Thoracic aorta (tissue), 2 donors: ENCODE data around the gene TTC13. TPM values are rescaled to one million over a fixed set of nuclear protein-coding genes. Genes with fewer than 3 reads are reported as not detected.

Source experiments
- ATAC-seq: fragments of 150-250 bp; one replicate; pipeline ENCODE4 v1.8.0; 2017; ENCODE audit warnings: low read depth; ENCODE audit not compliant: insufficient number of reproducible peaks, low FRiP score
- DNase-seq: peaks from one replicate; pipeline ENCODE4 v3.0.0-alpha.2; 2020; ENCODE audit warnings: low spot score
- H3K27ac ChIP-seq, 2 donors: fragments of 200-600 bp; sonication (generic); 1 replicate in 1 of 2; 2 replicates in 1 of 2; pipeline ENCODE4 v1.5.1; 2016; ENCODE audit warnings: mild to moderate bottlenecking in 2 of 2, moderate library complexity in 2 of 2
- H3K27me3 ChIP-seq: fragments of 200-600 bp; sonication (generic); replicated peaks from 2 replicates; pipeline ENCODE4 v1.6.0; 2016; ENCODE audit warnings: mild to moderate bottlenecking; ENCODE audit not compliant: insufficient read depth
- H3K36me3 ChIP-seq: fragments of 200-600 bp; sonication (generic); one replicate; pipeline ENCODE4 v1.5.1; 2016
- H3K4me1 ChIP-seq, 2 donors: fragments of 200-600 bp; sonication (generic); 1 replicate in 1 of 2; 2 replicates in 1 of 2; pipeline versions ENCODE4 v1.5.1 to v1.6.0; 2016; ENCODE audit warnings: low read depth in 2 of 2, mild to moderate bottlenecking in 1 of 2; ENCODE audit not compliant: control insufficient read depth in 1 of 2
- H3K4me3 ChIP-seq: fragments of 200-600 bp; sonication (generic); 2 replicates; pipeline ENCODE4 v1.5.1; 2016; ENCODE audit warnings: mild to moderate bottlenecking
- H3K9me3 ChIP-seq: fragments of 200-600 bp; sonication (generic); 2 replicates; pipeline ENCODE4 v1.5.1; 2016
- total RNA-seq, 2 donors: library from RNA; depleted of rRNA; stranded (reverse); fragments of >200 nt; gene quantifications; one replicate each; pipeline versions ENCODE4 v1.1.0 to v1.2.3, GENCODE V29; 2016
- TF ChIP-seq, protein P1 (sequence below): fragments of 200-600 bp; sonication (generic); IDR thresholded peaks from one replicate; pipeline ENCODE4 v1.5.1; 2019; ENCODE audit warnings: antibody characterized with exemption

The TTC13 gene
- total RNA-seq, 2 donors from 2014 or later = 35.0 to 66.1 TPM

DNA sequence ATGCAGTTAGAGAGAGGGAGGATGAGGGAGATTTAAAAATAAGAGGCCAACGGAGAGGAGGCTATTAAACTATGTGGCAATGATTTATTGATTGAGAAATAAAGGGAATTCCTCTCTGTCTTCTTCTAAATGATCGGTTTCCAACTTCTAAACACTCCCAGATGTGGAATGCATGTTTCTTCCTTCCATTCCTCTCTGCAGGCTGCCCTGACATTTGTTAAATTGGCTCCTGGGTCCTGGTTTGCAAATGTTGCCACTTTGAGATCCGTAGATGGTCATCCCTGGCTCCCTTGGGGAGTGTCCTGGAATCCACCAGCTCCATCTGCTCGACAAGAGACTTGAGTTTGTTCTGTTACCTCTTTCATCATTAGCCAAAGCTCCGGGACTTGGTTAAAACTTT lies 100.1 kb downstream of the TTC13 start:
- H3K4me3 ChIP-seq = no peak overlapping the region
- no peak for ATAC-seq
- TF ChIP-seq, protein P1, sequence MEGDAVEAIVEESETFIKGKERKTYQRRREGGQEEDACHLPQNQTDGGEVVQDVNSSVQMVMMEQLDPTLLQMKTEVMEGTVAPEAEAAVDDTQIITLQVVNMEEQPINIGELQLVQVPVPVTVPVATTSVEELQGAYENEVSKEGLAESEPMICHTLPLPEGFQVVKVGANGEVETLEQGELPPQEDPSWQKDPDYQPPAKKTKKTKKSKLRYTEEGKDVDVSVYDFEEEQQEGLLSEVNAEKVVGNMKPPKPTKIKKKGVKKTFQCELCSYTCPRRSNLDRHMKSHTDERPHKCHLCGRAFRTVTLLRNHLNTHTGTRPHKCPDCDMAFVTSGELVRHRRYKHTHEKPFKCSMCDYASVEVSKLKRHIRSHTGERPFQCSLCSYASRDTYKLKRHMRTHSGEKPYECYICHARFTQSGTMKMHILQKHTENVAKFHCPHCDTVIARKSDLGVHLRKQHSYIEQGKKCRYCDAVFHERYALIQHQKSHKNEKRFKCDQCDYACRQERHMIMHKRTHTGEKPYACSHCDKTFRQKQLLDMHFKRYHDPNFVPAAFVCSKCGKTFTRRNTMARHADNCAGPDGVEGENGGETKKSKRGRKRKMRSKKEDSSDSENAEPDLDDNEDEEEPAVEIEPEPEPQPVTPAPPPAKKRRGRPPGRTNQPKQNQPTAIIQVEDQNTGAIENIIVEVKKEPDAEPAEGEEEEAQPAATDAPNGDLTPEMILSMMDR = no peak
- no peak overlapping the region for H3K27ac ChIP-seq
- no peaks in the 10 kb centered on the region for H3K36me3 ChIP-seq
- H3K4me1 ChIP-seq = peaks cover 0 to 8% of the 10 kb centered on the region in 2 donors
- H3K9me3 ChIP-seq = no peaks in the 10 kb centered on the region
- no peak for DNase-seq
- no peaks in the 10 kb centered on the region for H3K27me3 ChIP-seq

DNA sequence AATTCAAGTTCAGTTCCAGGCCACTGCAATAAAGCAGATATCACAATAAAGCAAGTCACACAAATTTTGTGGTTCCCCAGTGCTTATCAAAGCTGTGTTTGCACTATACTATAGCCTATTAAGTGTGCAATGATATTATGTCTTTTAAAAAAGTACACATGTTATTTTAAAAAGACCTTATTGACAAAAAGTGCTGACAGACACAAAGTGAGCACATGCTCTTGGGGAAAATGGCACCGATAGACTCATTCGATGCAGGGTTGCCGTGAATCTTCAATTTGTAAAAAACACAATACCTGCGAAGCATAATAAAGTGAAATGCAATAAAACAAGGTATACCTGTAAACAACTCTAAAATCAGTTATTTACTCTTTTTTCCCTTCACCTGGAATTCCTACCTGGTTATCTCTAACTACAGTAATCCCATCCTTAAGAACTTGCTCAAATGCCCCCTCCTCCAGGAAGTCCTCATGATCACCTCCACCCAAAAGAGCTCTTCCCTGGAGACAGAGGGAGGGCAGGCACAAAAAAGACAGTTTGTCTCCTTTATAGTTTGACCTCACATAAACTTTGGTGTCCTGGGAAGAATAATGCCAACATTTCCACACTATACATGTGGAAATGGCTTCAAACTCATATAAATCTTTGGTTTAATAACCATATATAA lies 100.6 kb downstream of the TTC13 start:
- TF ChIP-seq, protein P1 = no peak
- H3K27ac ChIP-seq = no peak overlapping the region
- no peak for ATAC-seq

GRCh38 chr1:230877146-230877923 lies 101.3 kb downstream of the TTC13 start:
- no peak overlapping the region for H3K27ac ChIP-seq
- ATAC-seq = no peak
- no peaks in the 10 kb centered on the region for H3K27me3 ChIP-seq
- H3K9me3 ChIP-seq = no peaks in the 10 kb centered on the region
- no peak overlapping the region for H3K4me3 ChIP-seq
- no peak for DNase-seq
- TF ChIP-seq, protein P1 = no peak
- peaks cover 0 to 7% of the 10 kb centered on the region in 2 donors for H3K4me1 ChIP-seq
- H3K36me3 ChIP-seq = no peaks in the 10 kb centered on the region

More for the DNA sequence above, 100.6 kb downstream of the TTC13 start:
- DNase-seq = no peak
- H3K36me3 ChIP-seq = no peaks in the 10 kb centered on the region
- no peaks in the 10 kb centered on the region for H3K27me3 ChIP-seq
- H3K4me3 ChIP-seq = no peak overlapping the region
- no peaks in the 10 kb centered on the region for H3K9me3 ChIP-seq
- peaks cover 0 to 7% of the 10 kb centered on the region in 2 donors for H3K4me1 ChIP-seq

- Histone ChIP-seq H3K36me3 (no peaks in the 10 kb centered on the region), H3K27me3 (no peaks in the 10 kb centered on the region), H3K27ac (no peak overlapping the region), H3K9me3 (no peaks in the 10 kb centered on the region), H3K4me1 (peaks cover 0 to 7% of the 10 kb centered on the region in 2 donors), H3K4me3 (no peak overlapping the region)
- TF ChIP-seq, protein P1 = no peak
- DNase-seq (no peak), ATAC-seq (no peak)
Measured at GRCh38 chr1:230876660-230877059, 102.0 kb downstream of the TTC13 start.

GRCh38 chr1:230875370-230875769 lies 103.3 kb downstream of the TTC13 start:
- Histone ChIP-seq H3K4me1 (peaks cover 0 to 11% of the 10 kb centered on the region in 2 donors), H3K9me3 (no peaks in the 10 kb centered on the region), H3K27ac (no peak overlapping the region), H3K36me3 (no peaks in the 10 kb centered on the region), H3K4me3 (no peak overlapping the region), H3K27me3 (no peaks in the 10 kb centered on the region)
- DNase-seq (no peak), ATAC-seq (no peak)
- TF ChIP-seq, protein P1 = no peak
